ENCODE data around the gene ABHD13.
A peak's percentile ranks its signal among the peaks of the same experiment; 100 is the strongest.
"Not testable (repeated sequence)": the region's sequence is repeated elsewhere in the genome, so short reads cannot be mapped to it uniquely, and the experiment has no call there.

ABHD13 gene

GRCh38 chr13:108212886-108213285, 5.3 kb upstream of the ABHD13 start:
- DNase-seq (ENCODE audit: low spot score) = no peak
- H3K4me3 Mint-ChIP-seq = peak overlapping the region; percentile 58
- H3K9me3 Mint-ChIP-seq = no peaks in the 10 kb centered on the region
- H3K4me1 Mint-ChIP-seq (ENCODE audit: low read depth) = peaks cover 35% of the 10 kb centered on the region
- peak overlapping the region; percentile 72 for H3K27ac Mint-ChIP-seq
- peaks cover 28% of the 10 kb centered on the region for H3K36me3 Mint-ChIP-seq (ENCODE audit: low read depth)
- no peaks in the 10 kb centered on the region for H3K27me3 Mint-ChIP-seq (ENCODE audit: low read depth)

GRCh38 chr13:108213946-108214345, 4.2 kb upstream of the ABHD13 start:
- Mint-ChIP-seq H3K36me3 (ENCODE audit: low read depth) (peaks cover 24% of the 10 kb centered on the region), H3K9me3 (no peaks in the 10 kb centered on the region), H3K4me3 (peak overlapping the region; percentile 81), H3K27ac (peak overlapping the region; percentile 72), H3K27me3 (ENCODE audit: low read depth) (no peaks in the 10 kb centered on the region), H3K4me1 (ENCODE audit: low read depth) (peaks cover 36% of the 10 kb centered on the region)
- DNase-seq (ENCODE audit: low spot score) = no peak

GRCh38 chr13:108214441-108215271, 3.5 kb upstream of the ABHD13 start:
- H3K36me3 Mint-ChIP-seq (ENCODE audit: low read depth) = peaks cover 19% of the 10 kb centered on the region
- DNase-seq (ENCODE audit: low spot score) = no peak
- H3K4me1 Mint-ChIP-seq (ENCODE audit: low read depth) = peaks cover 43% of the 10 kb centered on the region
- peak overlapping the region; percentile 82 for H3K27ac Mint-ChIP-seq
- no peaks in the 10 kb centered on the region for H3K9me3 Mint-ChIP-seq
- peak overlapping the region; percentile 81 for H3K4me3 Mint-ChIP-seq
- no peaks in the 10 kb centered on the region for H3K27me3 Mint-ChIP-seq (ENCODE audit: low read depth)

- Mint-ChIP-seq H3K36me3 (ENCODE audit: low read depth) (peaks cover 12% of the 10 kb centered on the region), H3K4me3 (peak within 1 kb of the TSS; percentile 93), H3K4me1 (ENCODE audit: low read depth) (peaks cover 51% of the 10 kb centered on the region), H3K27me3 (ENCODE audit: low read depth) (no peaks in the 10 kb centered on the region), H3K27ac (peak within 1 kb of the TSS; percentile 82), H3K9me3 (no peaks in the 10 kb centered on the region)
- peak; percentile 90 for DNase-seq (ENCODE audit: low spot score)
These were observed 2.8 kb upstream of the ABHD13 start, which contains the start of gene LIG4 for GRCh38 chr13:108215436-108215835. Gene LIG4 (minus strand): TSS chr13:108215536. CDS start chr13:108211268, 4,268 bp downstream.

- DNase-seq (ENCODE audit: low spot score) = not testable (repeated sequence)
These were observed 717 bp upstream of the ABHD13 start for GRCh38 chr13:108217307-108218043.

GRCh38 chr13:108220041-108220440, 1.8 kb downstream of the ABHD13 start:
- peak overlapping the region; percentile 93 for H3K4me3 Mint-ChIP-seq
- peaks cover 34% of the 10 kb centered on the region for H3K4me1 Mint-ChIP-seq (ENCODE audit: low read depth)
- no peaks in the 10 kb centered on the region for H3K9me3 Mint-ChIP-seq
- peaks cover 3% of the 10 kb centered on the region for H3K36me3 Mint-ChIP-seq (ENCODE audit: low read depth)
- H3K27ac Mint-ChIP-seq = no peak overlapping the region
- DNase-seq (ENCODE audit: low spot score) = no peak
- H3K27me3 Mint-ChIP-seq (ENCODE audit: low read depth) = no peaks in the 10 kb centered on the region

More at GRCh38 chr13:108217307-108218043, 717 bp upstream of the ABHD13 start:
- H3K36me3 Mint-ChIP-seq (ENCODE audit: low read depth); H3K27me3 Mint-ChIP-seq (ENCODE audit: low read depth); H3K9me3 Mint-ChIP-seq: not testable (repeated sequence)
- Mint-ChIP-seq H3K4me3 (peak overlapping the region; percentile 93), H3K4me1 (ENCODE audit: low read depth) (peaks cover 43% of the 10 kb centered on the region), H3K27ac (peak overlapping the region; percentile 93)

- Mint-ChIP-seq H3K27ac (no peak overlapping the region), H3K36me3 (ENCODE audit: low read depth) (peaks cover 3% of the 10 kb centered on the region), H3K4me3 (no peak overlapping the region), H3K4me1 (ENCODE audit: low read depth) (peaks cover 42% of the 10 kb centered on the region), H3K27me3 (ENCODE audit: low read depth) (no peaks in the 10 kb centered on the region), H3K9me3 (no peaks in the 10 kb centered on the region)
- no peak for DNase-seq (ENCODE audit: low spot score)
These were observed 5.7 kb downstream of the ABHD13 start for GRCh38 chr13:108223687-108224503.

- Mint-ChIP-seq H3K27ac (no peak overlapping the region), H3K27me3 (ENCODE audit: low read depth) (no peaks in the 10 kb centered on the region), H3K36me3 (ENCODE audit: low read depth) (peaks cover 12% of the 10 kb centered on the region), H3K4me1 (ENCODE audit: low read depth) (peaks cover 26% of the 10 kb centered on the region), H3K9me3 (no peaks in the 10 kb centered on the region), H3K4me3 (peak overlapping the region; percentile 6)
- no peak for DNase-seq (ENCODE audit: low spot score)
These were observed 7.2 kb downstream of the ABHD13 start for GRCh38 chr13:108225440-108225839.

GRCh38 chr13:108226184-108226583, 8.0 kb downstream of the ABHD13 start:
- no peaks in the 10 kb centered on the region for H3K9me3 Mint-ChIP-seq
- no peak for DNase-seq (ENCODE audit: low spot score)
- H3K27ac Mint-ChIP-seq = no peak overlapping the region
- peaks cover 9% of the 10 kb centered on the region for H3K36me3 Mint-ChIP-seq (ENCODE audit: low read depth)
- no peaks in the 10 kb centered on the region for H3K27me3 Mint-ChIP-seq (ENCODE audit: low read depth)
- peaks cover 26% of the 10 kb centered on the region for H3K4me1 Mint-ChIP-seq (ENCODE audit: low read depth)
- H3K4me3 Mint-ChIP-seq = no peak overlapping the region

GRCh38 chr13:108227651-108228272, 9.6 kb downstream of the ABHD13 start:
- peaks cover 9% of the 10 kb centered on the region for H3K36me3 Mint-ChIP-seq (ENCODE audit: low read depth)
- H3K4me1 Mint-ChIP-seq (ENCODE audit: low read depth) = peaks cover 23% of the 10 kb centered on the region
- H3K9me3 Mint-ChIP-seq = no peaks in the 10 kb centered on the region
- H3K27ac Mint-ChIP-seq = no peak overlapping the region
- H3K27me3 Mint-ChIP-seq (ENCODE audit: low read depth) = no peaks in the 10 kb centered on the region
- no peak overlapping the region for H3K4me3 Mint-ChIP-seq
- no peak for DNase-seq (ENCODE audit: low spot score)

- no peak overlapping the region for H3K27ac Mint-ChIP-seq
- no peak for DNase-seq (ENCODE audit: low spot score)
- peaks cover 15% of the 10 kb centered on the region for H3K4me1 Mint-ChIP-seq (ENCODE audit: low read depth)
- H3K36me3 Mint-ChIP-seq (ENCODE audit: low read depth) = peaks cover 12% of the 10 kb centered on the region
- no peaks in the 10 kb centered on the region for H3K9me3 Mint-ChIP-seq
- no peak overlapping the region for H3K4me3 Mint-ChIP-seq
- H3K27me3 Mint-ChIP-seq (ENCODE audit: low read depth) = no peaks in the 10 kb centered on the region
These were observed 12.2 kb downstream of the ABHD13 start for GRCh38 chr13:108230377-108230776.

GRCh38 chr13:108249150-108249549, 31.0 kb downstream of the ABHD13 start:
- H3K9me3 Mint-ChIP-seq = peaks cover 22% of the 10 kb centered on the region
- H3K27ac Mint-ChIP-seq = no peak overlapping the region

GRCh38 chr13:108257248-108257647, 39.1 kb downstream of the ABHD13 start:
- no peak overlapping the region for H3K27ac Mint-ChIP-seq
- H3K4me3 Mint-ChIP-seq = no peak overlapping the region
- no peaks in the 10 kb centered on the region for H3K4me1 Mint-ChIP-seq (ENCODE audit: low read depth)
- H3K27me3 Mint-ChIP-seq (ENCODE audit: low read depth) = no peaks in the 10 kb centered on the region
- H3K9me3 Mint-ChIP-seq = peaks cover 5% of the 10 kb centered on the region
- DNase-seq (ENCODE audit: low spot score) = no peak
- H3K36me3 Mint-ChIP-seq (ENCODE audit: low read depth) = peaks cover 5% of the 10 kb centered on the region

More at GRCh38 chr13:108249150-108249549, 31.0 kb downstream of the ABHD13 start:
- Mint-ChIP-seq H3K4me3 (no peak overlapping the region), H3K36me3 (ENCODE audit: low read depth) (peaks cover 3% of the 10 kb centered on the region), H3K27me3 (ENCODE audit: low read depth) (no peaks in the 10 kb centered on the region), H3K4me1 (ENCODE audit: low read depth) (peaks cover 6% of the 10 kb centered on the region)
- DNase-seq (ENCODE audit: low spot score) = no peak
